Activated naive CD8-positive, alpha-beta T cell treated with anti-CD3 and anti-CD28 coated beads, Interleukin-2, amount 50 U/mL, for 24 hours (primary cell): ENCODE data around the gene LMNTD2.
A peak's percentile ranks its signal among the peaks of the same experiment; 100 is the strongest.

ENCODE experiments used
- ATAC-seq: fragments of 150-1000 bp; cut with Tn5 transposase; one replicate; pipeline ENCODE4 v1.10.0; 2021
- DNase-seq: peaks from one replicate; pipeline ENCODE4 v3.0.0; 2021
- H3K27ac Mint-ChIP-seq: one replicate; pipeline ENCODE4 v1.8.0; 2021; ENCODE audit warnings: mild to moderate bottlenecking, mixed read lengths
- H3K27me3 Mint-ChIP-seq: one replicate; pipeline ENCODE4 v1.8.0; 2021; ENCODE audit warnings: mixed read lengths
- H3K36me3 Mint-ChIP-seq: one replicate; pipeline ENCODE4 v1.8.0; 2021; ENCODE audit warnings: low read depth, mixed read lengths
- H3K4me1 Mint-ChIP-seq: one replicate; pipeline ENCODE4 v1.8.0; 2021; ENCODE audit warnings: mixed read lengths
- H3K4me3 Mint-ChIP-seq: one replicate; pipeline ENCODE4 v1.8.0; 2021; ENCODE audit warnings: mild to moderate bottlenecking, moderate library complexity, mixed read lengths
- H3K9me3 Mint-ChIP-seq: one replicate; pipeline ENCODE4 v1.8.0; 2021; ENCODE audit warnings: mixed read lengths

Gene LMNTD2

GRCh38 chr11:560305-561147 is at the start of gene LMNTD2, which contains the start of gene RASSF7:
Gene LMNTD2 (minus strand): TSS chr11:560738. CDS start chr11:560716, 22 bp downstream.
Gene RASSF7 (plus strand): TSS chr11:560970. CDS start chr11:561769, 799 bp downstream.
- ATAC-seq (peak; percentile 79), DNase-seq (peak; percentile 98)
- no peaks in the 10 kb centered on the region for H3K36me3 Mint-ChIP-seq
- no peaks in the 10 kb centered on the region for H3K9me3 Mint-ChIP-seq
- peaks cover 11% of the 10 kb centered on the region for H3K4me1 Mint-ChIP-seq
- H3K27me3 Mint-ChIP-seq, result peaks cover 9% of the 10 kb centered on the region
- peak within 1 kb of the TSS; percentile 82 for H3K4me3 Mint-ChIP-seq
- no peak within 1 kb of the TSS for H3K27ac Mint-ChIP-seq

- ATAC-seq, result no peak
- Mint-ChIP-seq H3K4me1 (peaks cover 9% of the 10 kb centered on the region), H3K9me3 (no peaks in the 10 kb centered on the region), H3K27ac (no peak overlapping the region), H3K36me3 (peaks cover 26% of the 10 kb centered on the region), H3K27me3 (no peaks in the 10 kb centered on the region), H3K4me3 (no peak overlapping the region)
- no peak for DNase-seq
Measured at GRCh38 chr11:609341-609811, 48.8 kb upstream of the LMNTD2 start.

GRCh38 chr11:608791-609251 is 48.3 kb upstream of the LMNTD2 start:
- H3K27me3 Mint-ChIP-seq, result no peaks in the 10 kb centered on the region
- H3K4me1 Mint-ChIP-seq, result peaks cover 4% of the 10 kb centered on the region
- H3K36me3 Mint-ChIP-seq, result peaks cover 26% of the 10 kb centered on the region
- no peak for DNase-seq
- no peak overlapping the region for H3K4me3 Mint-ChIP-seq
- ATAC-seq, result no peak
- H3K9me3 Mint-ChIP-seq, result no peaks in the 10 kb centered on the region
- H3K27ac Mint-ChIP-seq, result no peak overlapping the region

GRCh38 chr11:607971-608659 is 47.6 kb upstream of the LMNTD2 start:
- H3K27me3 Mint-ChIP-seq, result no peaks in the 10 kb centered on the region
- no peak overlapping the region for H3K27ac Mint-ChIP-seq
- ATAC-seq, result no peak
- H3K4me3 Mint-ChIP-seq, result no peak overlapping the region
- H3K4me1 Mint-ChIP-seq, result peaks cover 4% of the 10 kb centered on the region
- DNase-seq, result no peak
- H3K9me3 Mint-ChIP-seq, result no peaks in the 10 kb centered on the region
- H3K36me3 Mint-ChIP-seq, result peaks cover 29% of the 10 kb centered on the region

GRCh38 chr11:607020-607780 is 46.7 kb upstream of the LMNTD2 start:
- Mint-ChIP-seq H3K27me3 (no peaks in the 10 kb centered on the region), H3K4me1 (peaks cover 4% of the 10 kb centered on the region), H3K36me3 (peaks cover 29% of the 10 kb centered on the region), H3K27ac (peak overlapping the region; percentile 18), H3K4me3 (no peak overlapping the region), H3K9me3 (no peaks in the 10 kb centered on the region)
- no peak for ATAC-seq
- DNase-seq, result no peak

- H3K4me3 Mint-ChIP-seq, result no peak overlapping the region
- H3K9me3 Mint-ChIP-seq, result no peaks in the 10 kb centered on the region
- DNase-seq, result no peak
- peaks cover 32% of the 10 kb centered on the region for H3K36me3 Mint-ChIP-seq
- peak overlapping the region; percentile 18 for H3K27ac Mint-ChIP-seq
- no peak for ATAC-seq
- H3K4me1 Mint-ChIP-seq, result peaks cover 4% of the 10 kb centered on the region
- H3K27me3 Mint-ChIP-seq, result no peaks in the 10 kb centered on the region
Measured at GRCh38 chr11:606245-606644, 45.7 kb upstream of the LMNTD2 start.

- H3K4me3 Mint-ChIP-seq, result no peak overlapping the region
- H3K4me1 Mint-ChIP-seq, result peaks cover 4% of the 10 kb centered on the region
- peaks cover 31% of the 10 kb centered on the region for H3K36me3 Mint-ChIP-seq
- DNase-seq (no peak), ATAC-seq (no peak)
- no peak overlapping the region for H3K27ac Mint-ChIP-seq
- no peaks in the 10 kb centered on the region for H3K9me3 Mint-ChIP-seq
- H3K27me3 Mint-ChIP-seq, result no peaks in the 10 kb centered on the region
Measured at GRCh38 chr11:605286-606129, 45.0 kb upstream of the LMNTD2 start.

GRCh38 chr11:603154-603553 is 42.6 kb upstream of the LMNTD2 start:
- Mint-ChIP-seq H3K27ac (no peak overlapping the region), H3K4me1 (peaks cover 4% of the 10 kb centered on the region), H3K4me3 (no peak overlapping the region), H3K9me3 (no peaks in the 10 kb centered on the region), H3K36me3 (peaks cover 37% of the 10 kb centered on the region), H3K27me3 (no peaks in the 10 kb centered on the region)
- DNase-seq (no peak), ATAC-seq (no peak)

- ATAC-seq, result no peak
- peaks cover 4% of the 10 kb centered on the region for H3K4me1 Mint-ChIP-seq
- no peaks in the 10 kb centered on the region for H3K9me3 Mint-ChIP-seq
- no peak overlapping the region for H3K27ac Mint-ChIP-seq
- H3K27me3 Mint-ChIP-seq, result no peaks in the 10 kb centered on the region
- H3K4me3 Mint-ChIP-seq, result no peak overlapping the region
- peaks cover 40% of the 10 kb centered on the region for H3K36me3 Mint-ChIP-seq
- DNase-seq, result no peak
Measured at GRCh38 chr11:601573-602245, 41.2 kb upstream of the LMNTD2 start.

GRCh38 chr11:598005-598680 is 37.6 kb upstream of the LMNTD2 start:
- Mint-ChIP-seq H3K9me3 (no peaks in the 10 kb centered on the region), H3K4me1 (peaks cover 10% of the 10 kb centered on the region), H3K36me3 (peaks cover 39% of the 10 kb centered on the region), H3K4me3 (no peak overlapping the region), H3K27ac (no peak overlapping the region), H3K27me3 (no peaks in the 10 kb centered on the region)
- DNase-seq (no peak), ATAC-seq (no peak)

GRCh38 chr11:597166-597725 is 36.7 kb upstream of the LMNTD2 start:
- Mint-ChIP-seq H3K27me3 (no peaks in the 10 kb centered on the region), H3K27ac (no peak overlapping the region), H3K4me3 (no peak overlapping the region), H3K4me1 (peaks cover 10% of the 10 kb centered on the region), H3K36me3 (peaks cover 40% of the 10 kb centered on the region), H3K9me3 (no peaks in the 10 kb centered on the region)
- DNase-seq (no peak), ATAC-seq (peak; percentile 23)

GRCh38 chr11:596374-596773 is 35.8 kb upstream of the LMNTD2 start:
- H3K36me3 Mint-ChIP-seq, result peaks cover 36% of the 10 kb centered on the region
- ATAC-seq, result peak; percentile 41
- H3K4me1 Mint-ChIP-seq, result peaks cover 10% of the 10 kb centered on the region
- no peak overlapping the region for H3K4me3 Mint-ChIP-seq
- no peaks in the 10 kb centered on the region for H3K9me3 Mint-ChIP-seq
- H3K27ac Mint-ChIP-seq, result peak overlapping the region; percentile 46
- DNase-seq, result no peak
- H3K27me3 Mint-ChIP-seq, result no peaks in the 10 kb centered on the region

- no peak overlapping the region for H3K27ac Mint-ChIP-seq
- DNase-seq (no peak), ATAC-seq (no peak)
- peaks cover 10% of the 10 kb centered on the region for H3K4me1 Mint-ChIP-seq
- no peak overlapping the region for H3K4me3 Mint-ChIP-seq
- H3K27me3 Mint-ChIP-seq, result no peaks in the 10 kb centered on the region
- H3K9me3 Mint-ChIP-seq, result no peaks in the 10 kb centered on the region
- peaks cover 40% of the 10 kb centered on the region for H3K36me3 Mint-ChIP-seq
Measured at GRCh38 chr11:595400-595799, 34.9 kb upstream of the LMNTD2 start.
